Hindlimb muscle (tissue), 1 donor: ENCODE results near the gene SCARB1. TPM values are rescaled to one million over a fixed set of nuclear protein-coding genes. Genes with fewer than 3 reads are reported as not detected.

Experiments used
- DNase-seq: peaks from one replicate; pipeline ENCODE4 v3.0.0-alpha.2; 2013
- polyA plus RNA-seq: library from polyadenylated mRNA; unstranded; fragments of 120-200 nt; gene quantifications from one replicate; pipeline ENCODE4 v1.2.1, GENCODE V29; 2013; ENCODE audit not compliant: insufficient read length

The SCARB1 gene
- polyA plus RNA-seq, 1 donor: 25.1 TPM

DNA sequence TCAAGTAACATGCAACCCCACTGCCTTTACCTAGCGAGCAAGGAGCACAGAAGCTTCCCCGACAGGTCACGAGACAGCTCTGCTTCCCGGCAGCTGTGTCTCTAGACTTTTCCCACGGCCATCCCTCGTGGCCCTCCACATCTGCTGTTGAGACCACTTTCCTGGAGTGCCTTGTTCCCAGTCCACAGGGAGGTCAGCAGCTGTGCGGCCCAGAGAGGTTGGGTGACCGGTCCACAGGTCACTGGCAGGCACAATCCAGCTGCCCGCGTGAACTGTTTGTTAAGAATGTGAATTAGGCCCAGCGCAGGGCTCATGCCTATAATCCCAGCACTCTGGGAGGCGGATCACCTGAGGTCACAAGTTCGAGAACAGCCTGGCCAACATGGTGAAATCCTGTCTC is 71.5 kb downstream of the SCARB1 start:
- DNase-seq: no peak

- no peak for DNase-seq
Measured at GRCh38 chr12:124790650-124791400, 72.8 kb downstream of the SCARB1 start.

- DNase-seq: no peak
Measured at GRCh38 chr12:124788936-124789555, 74.6 kb downstream of the SCARB1 start.

DNA sequence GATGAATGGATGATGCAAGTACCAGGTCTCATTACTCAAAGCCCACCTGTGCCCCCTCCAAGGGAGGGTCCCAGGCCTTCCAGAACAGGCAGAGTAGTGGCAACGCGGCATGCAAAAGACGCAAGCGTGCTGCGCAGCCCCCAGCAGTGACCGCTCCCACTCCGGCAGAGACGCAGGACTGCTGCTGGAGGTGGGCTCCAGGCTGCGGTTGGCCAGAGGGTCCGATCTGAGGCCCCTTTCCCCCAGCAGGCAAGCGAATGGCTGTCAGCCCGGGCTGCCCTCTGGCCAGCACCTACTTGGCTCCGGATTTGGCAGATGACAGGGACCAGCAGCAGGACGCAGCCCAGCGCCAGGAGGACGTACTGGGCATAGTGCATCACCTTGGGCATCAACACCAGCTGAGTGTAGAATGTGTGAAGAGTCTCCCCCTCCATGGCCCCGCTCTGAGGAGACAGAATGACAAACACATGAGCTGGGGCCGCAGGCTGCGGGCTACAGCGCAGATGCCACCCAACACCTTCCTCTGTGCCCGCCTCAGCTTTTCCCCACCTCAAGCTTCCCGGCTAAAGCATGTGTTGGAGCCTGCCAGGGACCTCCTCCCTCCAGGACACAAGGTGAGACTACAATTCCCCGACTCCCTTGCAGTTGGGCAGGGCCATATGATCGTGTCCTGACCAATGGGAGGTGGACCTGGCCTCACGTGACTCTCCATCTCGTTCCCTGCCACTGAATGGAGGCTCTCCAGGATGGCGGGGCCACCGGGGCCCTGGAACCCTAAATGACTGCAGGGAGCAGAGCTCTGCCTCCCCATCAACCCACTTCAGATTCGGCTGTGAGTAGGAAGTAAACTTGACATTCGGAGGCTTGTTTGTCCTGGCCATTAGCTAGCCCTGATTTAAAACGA is 77.4 kb downstream of the SCARB1 start:
- peak; percentile 87 for DNase-seq

DNA sequence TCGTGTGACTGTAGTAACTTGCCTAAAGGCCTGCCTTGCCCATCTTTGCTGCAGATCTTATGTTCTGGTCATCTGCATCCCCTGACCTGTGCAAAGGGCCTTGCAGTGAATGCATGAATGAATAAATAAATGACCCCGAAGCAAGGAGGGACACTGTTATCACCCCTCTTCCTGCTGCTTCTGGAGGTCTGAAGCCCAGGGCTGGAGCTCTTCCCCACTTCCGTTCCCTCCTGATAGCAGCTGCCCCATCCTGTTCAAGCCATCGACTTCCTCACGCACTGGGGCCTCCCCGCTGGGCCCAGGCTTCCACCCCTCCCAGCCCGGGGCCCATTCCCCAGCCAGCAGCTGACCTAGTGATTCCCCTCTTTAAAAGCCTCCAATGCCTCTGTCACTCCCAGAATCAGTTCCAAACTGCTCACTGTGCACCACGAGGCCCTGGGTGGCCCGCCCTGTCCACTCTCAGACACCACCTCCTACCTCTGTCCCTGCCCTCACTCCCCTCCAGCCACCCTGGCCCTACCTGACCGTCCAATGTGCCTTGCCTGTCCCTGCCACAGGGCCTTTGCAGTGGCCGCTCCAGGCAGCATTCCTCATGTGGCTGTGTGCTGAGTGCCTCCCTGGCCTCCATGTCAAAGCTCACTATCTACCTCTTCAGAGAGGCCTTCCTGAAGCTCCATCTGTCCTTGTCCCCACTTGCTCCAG is 78.6 kb downstream of the SCARB1 start:
- DNase-seq: no peak

GRCh38 chr12:124783087-124783486 is 80.6 kb downstream of the SCARB1 start:
- DNase-seq: no peak

- no peak for DNase-seq
Measured at GRCh38 chr12:124782132-124782531, 81.5 kb downstream of the SCARB1 start.

- no peak for DNase-seq
Measured at GRCh38 chr12:124780752-124781685, 82.6 kb downstream of the SCARB1 start.

DNA sequence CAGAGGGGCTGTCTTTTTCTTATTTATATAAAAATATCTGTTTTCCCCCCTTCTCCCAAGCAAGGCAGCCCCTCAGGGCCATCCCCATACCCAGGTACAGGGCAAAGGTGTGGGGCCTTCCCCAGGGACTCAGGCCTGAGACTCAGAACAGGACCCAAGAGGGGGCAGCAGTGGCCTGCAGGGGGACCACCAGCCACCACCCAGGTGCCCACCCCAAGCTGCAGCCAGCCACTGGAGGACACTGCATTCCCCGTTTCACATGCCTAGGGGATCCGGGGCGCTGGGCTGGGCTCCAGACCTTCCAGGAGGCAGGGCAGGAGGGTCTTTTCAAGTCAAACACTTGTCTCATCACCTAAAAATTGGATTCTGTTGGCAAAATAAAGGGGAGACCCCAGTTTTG is 83.3 kb downstream of the SCARB1 start:
- DNase-seq: no peak

DNA sequence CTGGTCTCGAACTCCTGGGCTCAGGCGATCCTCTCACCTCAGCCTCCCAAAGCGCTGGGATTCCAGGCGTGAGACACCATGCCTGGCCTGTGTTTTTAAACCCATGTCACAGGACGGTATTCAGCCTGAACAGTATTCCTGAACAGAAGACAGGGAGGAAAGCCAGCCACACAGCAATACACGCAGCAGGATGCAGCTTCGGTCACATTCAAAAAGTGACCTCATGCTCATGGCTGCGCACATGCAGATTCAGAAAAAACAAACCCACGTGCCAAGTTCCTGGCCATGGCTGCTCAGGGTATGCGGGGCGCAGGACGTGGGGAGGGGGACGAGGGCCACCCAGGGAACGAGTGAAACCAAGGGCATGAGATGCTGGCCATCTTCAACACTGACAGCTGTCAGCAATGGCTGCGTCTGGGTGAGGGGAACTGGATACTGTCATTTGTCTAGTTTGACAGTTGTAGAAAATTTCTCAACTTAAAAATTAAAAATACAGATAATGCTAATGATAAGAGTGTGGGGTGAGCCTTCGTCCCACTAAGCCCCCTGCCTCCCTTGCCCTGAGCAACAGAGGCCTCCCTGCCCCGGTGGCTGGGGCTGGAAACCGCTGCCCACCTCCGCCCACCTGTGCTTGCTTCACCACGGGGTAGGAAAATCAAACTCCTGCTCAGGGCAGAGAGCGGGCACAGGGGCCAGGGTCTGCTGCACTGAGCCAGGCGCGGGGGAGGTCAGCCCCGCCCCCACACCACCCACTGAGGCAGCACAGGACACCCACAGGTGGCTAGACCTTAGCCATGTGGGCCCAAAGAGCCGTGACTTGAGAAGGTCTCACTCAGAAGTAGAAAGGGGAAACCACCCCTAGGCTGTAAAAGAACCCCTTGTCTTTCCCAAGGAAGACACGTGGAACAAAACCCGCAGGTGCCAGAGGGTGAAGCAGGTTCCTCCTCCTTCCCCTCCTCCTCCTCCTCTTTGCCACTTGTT is 84.2 kb downstream of the SCARB1 start:
- DNase-seq: no peak

DNA sequence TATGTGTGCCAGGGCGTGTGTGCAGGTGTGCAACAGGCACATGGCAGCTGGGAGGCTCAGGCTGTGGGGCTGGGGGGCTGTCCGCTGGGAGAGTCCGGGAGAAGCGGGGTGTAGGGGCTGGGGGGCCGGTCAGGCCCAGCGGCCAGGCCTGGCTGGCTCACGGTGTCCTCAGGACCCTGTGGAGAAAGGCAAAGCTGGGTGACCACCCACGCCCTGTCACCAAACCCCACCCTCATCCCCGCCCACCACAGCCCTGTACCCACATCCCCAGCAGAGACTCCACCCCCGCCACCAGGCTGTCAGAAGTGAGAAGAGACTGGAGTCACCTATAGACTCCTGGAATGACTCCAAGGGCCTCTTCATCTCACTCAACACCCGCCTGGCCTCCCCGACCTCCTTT is 85.3 kb downstream of the SCARB1 start:
- no peak for DNase-seq

GRCh38 chr12:124777399-124778372 is 86.0 kb downstream of the SCARB1 start:
- DNase-seq: no peak

GRCh38 chr12:124776125-124776513 is 87.5 kb downstream of the SCARB1 start:
- no peak for DNase-seq

DNA sequence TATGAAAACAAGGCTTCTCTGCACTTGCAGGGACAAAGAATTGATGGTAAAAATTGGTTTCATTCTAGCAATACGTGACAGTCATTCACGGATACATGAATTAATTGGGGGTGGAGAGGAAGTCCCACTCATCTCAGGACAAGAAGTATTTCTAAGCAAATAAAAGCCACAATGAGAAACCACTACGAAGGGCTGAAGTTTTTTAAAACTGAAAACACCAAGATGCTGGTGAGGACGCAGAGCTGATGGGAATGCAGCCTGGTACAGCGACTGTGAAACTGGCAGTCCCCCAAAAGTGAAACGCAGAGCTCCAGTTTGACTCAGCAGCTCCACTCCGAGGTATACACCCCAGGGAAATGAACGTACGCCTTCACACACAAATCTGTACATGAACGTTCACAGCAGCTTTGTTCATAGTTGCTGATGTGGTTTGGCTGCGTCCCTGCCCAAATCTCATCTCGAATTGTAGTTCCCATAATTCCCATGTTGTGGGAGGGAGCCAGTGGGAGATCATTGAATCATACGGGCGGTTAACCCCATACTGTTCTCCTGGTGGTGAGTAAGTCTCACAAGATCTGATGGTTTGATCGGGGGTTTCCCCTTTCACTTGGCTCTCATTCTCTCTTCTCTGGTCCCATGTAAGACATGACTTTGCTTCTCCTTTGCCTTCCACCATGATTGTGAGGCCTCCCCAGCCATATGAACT is 89.0 kb downstream of the SCARB1 start:
- no peak for DNase-seq

- DNase-seq: no peak
Measured at GRCh38 chr12:124774054-124774461, 89.6 kb downstream of the SCARB1 start.

DNA sequence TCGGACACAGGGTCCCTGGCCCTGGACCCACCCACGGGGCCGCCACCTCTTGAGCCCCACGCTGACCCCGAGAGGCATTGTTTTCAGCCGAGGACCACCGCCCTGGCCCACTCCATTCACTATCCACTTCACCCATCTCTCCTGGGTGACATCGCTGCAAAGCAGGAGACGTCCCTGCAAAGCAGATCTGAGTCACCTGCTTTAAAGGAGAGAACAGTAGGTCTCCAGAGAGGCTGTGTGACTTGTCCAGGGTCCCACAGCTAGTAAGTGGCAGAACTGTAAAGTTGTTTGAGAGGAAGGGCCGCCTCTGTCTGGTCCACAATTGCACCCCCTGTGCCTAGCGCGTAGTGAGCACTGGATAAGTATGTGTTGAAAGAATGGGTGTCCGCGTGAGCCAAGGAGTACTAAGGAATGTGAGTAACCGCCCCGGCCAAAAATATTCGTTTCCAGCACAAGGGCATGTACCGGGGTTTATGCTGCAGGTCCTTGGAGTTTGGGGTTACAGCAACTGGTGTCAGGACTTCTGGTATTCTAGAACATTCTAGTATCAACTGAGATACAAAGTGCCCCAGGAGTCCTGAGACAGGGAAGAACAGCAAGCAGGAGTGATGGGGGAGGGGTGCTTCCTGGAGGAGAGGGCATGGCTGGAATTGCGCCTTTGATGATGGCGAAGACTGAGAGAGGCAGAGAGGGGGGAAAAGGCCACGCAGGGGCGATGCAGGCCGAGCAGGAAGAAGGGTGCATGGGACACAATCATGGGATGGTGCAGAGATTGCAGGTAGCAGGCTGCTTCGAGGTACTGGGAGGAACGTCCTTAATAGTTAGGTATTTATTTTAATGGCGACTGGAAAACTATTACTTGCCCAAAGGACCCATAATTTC is 91.1 kb downstream of the SCARB1 start:
- no peak for DNase-seq
